ENCODE measurements around the gene SSTR3. TPM values are rescaled to one million over a fixed set of nuclear protein-coding genes. Genes with fewer than 3 reads are reported as not detected.

Gene SSTR3
- total and polyA plus RNA-seq, 2 donors (not counting 1 experiment from before 2014, with no cell fraction given) = not detected

DNA sequence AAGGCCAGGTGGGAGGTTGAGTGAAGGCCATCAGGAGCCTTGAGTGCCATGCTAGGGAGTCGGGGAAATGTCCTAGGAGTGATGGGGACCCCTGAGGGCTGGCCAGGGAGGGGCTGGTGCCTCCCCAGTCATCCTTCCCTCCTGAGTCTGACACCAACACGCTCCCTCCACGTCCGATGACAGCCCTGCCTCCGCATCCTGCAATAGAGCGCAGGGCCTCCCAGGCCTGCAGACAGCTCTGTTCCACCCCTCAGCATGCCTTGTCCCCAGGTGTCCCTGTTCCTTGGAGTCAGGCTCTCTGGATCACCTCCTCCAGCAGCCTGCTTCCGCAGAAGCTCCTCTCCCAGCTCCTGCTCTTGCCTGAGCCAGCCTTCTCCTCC is 28.7 kb upstream of the SSTR3 start:
- TF ChIP-seq EZH2 (IDR thresholded peaks at IDR 0.05; ENCODE audit: low read length, missing control alignments) (no peak), CTCF (conservative IDR thresholded peaks at IDR 0.05 in 1 of 2, IDR thresholded peaks at IDR 0.05 in 1 of 2; ENCODE audit: low read depth in 1 of 2, low read length in 2 of 2) (no peak)

GRCh38 chr22:37240240-37240940 is 28.1 kb upstream of the SSTR3 start:
- no peak for DNase-seq (ENCODE audit: low read depth in 2 of 2)
- Histone ChIP-seq H3K27me3 (ENCODE audit: control insufficient read depth, insufficient read depth, low read length) (no peaks in the 10 kb centered on the region), H3K9ac (ENCODE audit: insufficient read depth, low read length) (no peak overlapping the region), H3K27ac (ENCODE audit: insufficient read depth, low read length) (no peak overlapping the region), H4K20me1 (ENCODE audit: control insufficient read depth, extremely low read depth, insufficient read depth, low read length) (no peaks in the 10 kb centered on the region), H3K36me3 (ENCODE audit: control insufficient read depth, insufficient read depth, low read length) (no peaks in the 10 kb centered on the region), H3K79me2 (ENCODE audit: control insufficient read depth, insufficient read depth, low read length) (no peaks in the 10 kb centered on the region), H3K4me3 (replicated peaks in 1 of 4; ENCODE audit: control extremely low read depth in 1 of 4, insufficient read depth in 1 of 4, low read depth in 3 of 4, low read length in 4 of 4) (no peak overlapping the region), H3K9me3 (ENCODE audit: control insufficient read depth, insufficient read depth, low read depth, low read length) (no peaks in the 10 kb centered on the region), H3K4me1 (ENCODE audit: control insufficient read depth, extremely low read depth, insufficient read depth, low read length) (peaks cover 9% of the 10 kb centered on the region), H2AFZ (ENCODE audit: low read length) (no peak overlapping the region), H3K4me2 (ENCODE audit: extremely low read depth, insufficient read depth, low read length) (no peak overlapping the region)
- TF ChIP-seq EZH2 (IDR thresholded peaks at IDR 0.05; ENCODE audit: low read length, missing control alignments) = no peak
- TF ChIP-seq CTCF (conservative IDR thresholded peaks at IDR 0.05 in 1 of 2, IDR thresholded peaks at IDR 0.05 in 1 of 2; ENCODE audit: low read depth in 1 of 2, low read length in 2 of 2) = no peak

More for the DNA sequence above, 28.7 kb upstream of the SSTR3 start:
- H4K20me1 ChIP-seq (ENCODE audit: control insufficient read depth, extremely low read depth, insufficient read depth, low read length) = no peaks in the 10 kb centered on the region
- no peak for DNase-seq (ENCODE audit: low read depth in 2 of 2)
- H3K4me1 ChIP-seq (ENCODE audit: control insufficient read depth, extremely low read depth, insufficient read depth, low read length) = peaks cover 9% of the 10 kb centered on the region
- no peaks in the 10 kb centered on the region for H3K79me2 ChIP-seq (ENCODE audit: control insufficient read depth, insufficient read depth, low read length)
- no peak overlapping the region for H2AFZ ChIP-seq (ENCODE audit: low read length)
- H3K4me2 ChIP-seq (ENCODE audit: extremely low read depth, insufficient read depth, low read length) = no peak overlapping the region
- no peak overlapping the region for H3K4me3 ChIP-seq (replicated peaks in 1 of 4; ENCODE audit: control extremely low read depth in 1 of 4, insufficient read depth in 1 of 4, low read depth in 3 of 4, low read length in 4 of 4)
- H3K27ac ChIP-seq (ENCODE audit: insufficient read depth, low read length) = no peak overlapping the region
- no peaks in the 10 kb centered on the region for H3K9me3 ChIP-seq (ENCODE audit: control insufficient read depth, insufficient read depth, low read depth, low read length)
- H3K36me3 ChIP-seq (ENCODE audit: control insufficient read depth, insufficient read depth, low read length) = no peaks in the 10 kb centered on the region
- H3K9ac ChIP-seq (ENCODE audit: insufficient read depth, low read length) = no peak overlapping the region
- no peaks in the 10 kb centered on the region for H3K27me3 ChIP-seq (ENCODE audit: control insufficient read depth, insufficient read depth, low read length)

- no peaks in the 10 kb centered on the region for H3K9me3 ChIP-seq (ENCODE audit: control insufficient read depth, insufficient read depth, low read depth, low read length)
- H4K20me1 ChIP-seq (ENCODE audit: control insufficient read depth, extremely low read depth, insufficient read depth, low read length) = no peaks in the 10 kb centered on the region
- TF ChIP-seq CTCF (conservative IDR thresholded peaks at IDR 0.05 in 1 of 2, IDR thresholded peaks at IDR 0.05 in 1 of 2; ENCODE audit: low read depth in 1 of 2, low read length in 2 of 2) = no peak
- no peak for TF ChIP-seq EZH2 (IDR thresholded peaks at IDR 0.05; ENCODE audit: low read length, missing control alignments)
- H3K9ac ChIP-seq (ENCODE audit: insufficient read depth, low read length) = no peak overlapping the region
- peaks cover 9% of the 10 kb centered on the region for H3K4me1 ChIP-seq (ENCODE audit: control insufficient read depth, extremely low read depth, insufficient read depth, low read length)
- H3K4me3 ChIP-seq (replicated peaks in 1 of 4; ENCODE audit: control extremely low read depth in 1 of 4, insufficient read depth in 1 of 4, low read depth in 3 of 4, low read length in 4 of 4) = no peak overlapping the region
- H2AFZ ChIP-seq (ENCODE audit: low read length) = no peak overlapping the region
- DNase-seq (ENCODE audit: low read depth in 2 of 2) = no peak
- H3K4me2 ChIP-seq (ENCODE audit: extremely low read depth, insufficient read depth, low read length) = no peak overlapping the region
- no peaks in the 10 kb centered on the region for H3K36me3 ChIP-seq (ENCODE audit: control insufficient read depth, insufficient read depth, low read length)
- no peak overlapping the region for H3K27ac ChIP-seq (ENCODE audit: insufficient read depth, low read length)
- H3K79me2 ChIP-seq (ENCODE audit: control insufficient read depth, insufficient read depth, low read length) = no peaks in the 10 kb centered on the region
- no peaks in the 10 kb centered on the region for H3K27me3 ChIP-seq (ENCODE audit: control insufficient read depth, insufficient read depth, low read length)
These were observed 27.3 kb upstream of the SSTR3 start for GRCh38 chr22:37239336-37240239.
